GM23338 (cell line): ENCODE measurements around the gene CDKAL1. TPM values are rescaled to one million over a fixed set of nuclear protein-coding genes. Genes with fewer than 3 reads are reported as not detected.
A peak's percentile ranks its signal among the peaks of the same experiment; 100 is the strongest.

Source experiments
- ATAC-seq: fragments of 200-7000 bp; cut with Tn5 transposase; 3 replicates; pipeline ENCODE4 v1.9.1; 2020
- DNase-seq: peaks from one replicate; pipeline ENCODE4 v3.0.0-alpha.2; 2015; ENCODE audit warnings: low spot score
- H2AFZ ChIP-seq: fragments of 200-600 bp; sonication (generic); 2 replicates; pipeline ENCODE4 v1.8.0; 2016; ENCODE audit warnings: antibody characterized with exemption, mild to moderate bottlenecking, moderate library complexity
- H3F3A ChIP-seq: fragments of 200-600 bp; sonication (generic); replicated peaks from 2 replicates; pipeline ENCODE4 v1.8.0; 2017; ENCODE audit warnings: antibody characterized with exemption, mixed run types, low read depth
- H3K27ac ChIP-seq: fragments of 200-600 bp; sonication (generic); 2 replicates; pipeline ENCODE4 v1.6.1; 2016; ENCODE audit warnings: low read depth
- H3K27me3 ChIP-seq: fragments of 200-600 bp; sonication (generic); 2 replicates; pipeline ENCODE4 v1.8.0; 2016; ENCODE audit warnings: mild to moderate bottlenecking, mixed run types, moderate library complexity; ENCODE audit not compliant: insufficient read depth
- H3K36me3 ChIP-seq: fragments of 200-600 bp; sonication (generic); 2 replicates; pipeline ENCODE4 v1.8.0; 2016; ENCODE audit warnings: mild to moderate bottlenecking; ENCODE audit not compliant: insufficient read depth
- H3K4me1 ChIP-seq: fragments of 200-600 bp; sonication (generic); 2 replicates; pipeline ENCODE4 v1.8.0; 2016; ENCODE audit warnings: mild to moderate bottlenecking, moderate library complexity; ENCODE audit not compliant: insufficient read depth
- H3K4me2 ChIP-seq: fragments of 200-600 bp; sonication (generic); 2 replicates; pipeline ENCODE4 v1.7.1; 2017; ENCODE audit warnings: mixed run types
- H3K4me3 ChIP-seq: fragments of 200-600 bp; sonication (generic); 2 replicates; pipeline ENCODE4 v1.6.1; 2016; ENCODE audit warnings: mixed run types
- H3K79me2 ChIP-seq: fragments of 200-600 bp; sonication (generic); replicated peaks from 2 replicates; pipeline ENCODE4 v1.8.0; 2017; ENCODE audit warnings: mild to moderate bottlenecking; ENCODE audit not compliant: insufficient read depth
- H3K9me2 ChIP-seq: fragments of 200-600 bp; sonication (generic); 2 replicates; pipeline ENCODE4 v1.8.0; 2017; ENCODE audit not compliant: insufficient read depth
- H4K20me1 ChIP-seq: fragments of 200-600 bp; sonication (generic); replicated peaks from 2 replicates; pipeline ENCODE4 v1.8.0; 2017; ENCODE audit warnings: mild to moderate bottlenecking; ENCODE audit not compliant: insufficient read depth
- H3K27ac Mint-ChIP-seq: 2 replicates; pipeline ENCODE4 v1.8.0; 2020; ENCODE audit warnings: inconsistent platforms, mild to moderate bottlenecking, moderate library complexity, mixed read lengths
- H3K27me3 Mint-ChIP-seq: 3 replicates; pipeline ENCODE4 v1.8.0; 2022; ENCODE audit warnings: low read depth, mild to moderate bottlenecking, moderate library complexity, mixed read lengths, inconsistent platforms; ENCODE audit not compliant: insufficient read depth, poor library complexity
- H3K36me3 Mint-ChIP-seq: 3 replicates; pipeline ENCODE4 v1.8.0; 2021; ENCODE audit warnings: low read depth, mild to moderate bottlenecking, inconsistent platforms, moderate library complexity, mixed read lengths
- H3K4me1 Mint-ChIP-seq: 3 replicates; pipeline ENCODE4 v1.8.0; 2020; ENCODE audit warnings: mild to moderate bottlenecking, inconsistent platforms, mixed read lengths
- H3K4me3 Mint-ChIP-seq: 3 replicates; pipeline ENCODE4 v1.8.0; 2021; ENCODE audit warnings: moderate library complexity, mild to moderate bottlenecking, inconsistent platforms, mixed read lengths
- H3K9me3 Mint-ChIP-seq: 3 replicates; pipeline ENCODE4 v1.8.0; 2020; ENCODE audit warnings: moderate library complexity, mild to moderate bottlenecking, inconsistent platforms, mixed read lengths
- CREB1 ChIP-seq: fragments of 250-450 bp; sonication (Bioruptor Pico); IDR thresholded peaks from 2 replicates; pipeline ENCODE4 v1.5.0; 2020; ENCODE audit warnings: low read depth, mild to moderate bottlenecking, moderate library complexity
- EZH2 ChIP-seq: fragments of 200-600 bp; sonication (generic); IDR thresholded peaks from one replicate; pipeline ENCODE4 v1.8.0; 2017; ENCODE audit warnings: antibody characterized with exemption, mild to moderate bottlenecking, low read depth; ENCODE audit not compliant: unreplicated experiment
- EZH2phosphoT487 ChIP-seq: fragments of 200-600 bp; sonication (generic); IDR thresholded peaks from one replicate; pipeline ENCODE4 v1.8.1; 2018; ENCODE audit warnings: antibody characterized with exemption; ENCODE audit not compliant: unreplicated experiment
- JUNB ChIP-seq: IDR thresholded peaks from one replicate; pipeline ENCODE4 v1.6.1; 2016; ENCODE audit warnings: antibody characterized with exemption; ENCODE audit not compliant: unreplicated experiment
- NANOG ChIP-seq: IDR thresholded peaks from 2 replicates; pipeline ENCODE4 v1.6.1; 2016; ENCODE audit warnings: antibody characterized with exemption, borderline replicate concordance
- POLR2AphosphoS5 ChIP-seq: IDR thresholded peaks from 2 replicates; pipeline ENCODE4 v1.6.1; 2016; ENCODE audit warnings: antibody characterized with exemption, low read depth
- STAT1 ChIP-seq: IDR thresholded peaks from one replicate; pipeline ENCODE4 v1.6.1; 2016; ENCODE audit warnings: antibody characterized with exemption; ENCODE audit not compliant: unreplicated experiment
- ZNF114 ChIP-seq: fragments of 250-450 bp; sonication (Bioruptor Pico); IDR thresholded peaks from 2 replicates; pipeline ENCODE4 v1.5.0; 2020; ENCODE audit warnings: mild to moderate bottlenecking, moderate library complexity
- ZNF331 ChIP-seq: fragments of 250-450 bp; sonication (Bioruptor Pico); IDR thresholded peaks from 2 replicates; pipeline ENCODE4 v1.5.0; 2020; ENCODE audit warnings: low read depth, mild to moderate bottlenecking, moderate library complexity
- polyA plus RNA-seq: library from polyadenylated mRNA; unstranded; fragments of >200 nt; fragmentation: Nextera tagmentation; extraction: Ambion mirVana; gene quantifications from 2 replicates; pipeline ENCODE4 v1.2.1, GENCODE V29; 2016
- total RNA-seq: library from RNA; depleted of rRNA; stranded (reverse); fragments of >200 nt; shearing (Covaris generic); gene quantifications from 2 replicates; pipeline ENCODE4 v1.2.3, GENCODE V29; 2014
- TF ChIP-seq, protein P1 (sequence below), 2 experiments: fragments of 200-600 bp in 1 of 2; sonication (generic) in 1 of 2; conservative IDR thresholded peaks; 2 replicates each; pipeline versions ENCODE4 v1.5.1 to v1.6.1; 2016 to 2017; ENCODE audit warnings: antibody characterized with exemption in 2 of 2, low read depth in 2 of 2, mild to moderate bottlenecking in 2 of 2, moderate library complexity in 1 of 2
- TF ChIP-seq, protein P2 (sequence below): IDR thresholded peaks from one replicate; pipeline ENCODE4 v1.6.1; 2018; ENCODE audit warnings: antibody characterized with exemption; ENCODE audit not compliant: unreplicated experiment
- TF ChIP-seq, protein P3 (sequence below): IDR thresholded peaks from 2 replicates; pipeline ENCODE4 v1.6.1; 2016; ENCODE audit warnings: antibody characterized with exemption

CDKAL1 gene
- total and polyA plus RNA-seq, 2 experiments from 2014 or later, result 17.8 to 35.0 TPM

DNA sequence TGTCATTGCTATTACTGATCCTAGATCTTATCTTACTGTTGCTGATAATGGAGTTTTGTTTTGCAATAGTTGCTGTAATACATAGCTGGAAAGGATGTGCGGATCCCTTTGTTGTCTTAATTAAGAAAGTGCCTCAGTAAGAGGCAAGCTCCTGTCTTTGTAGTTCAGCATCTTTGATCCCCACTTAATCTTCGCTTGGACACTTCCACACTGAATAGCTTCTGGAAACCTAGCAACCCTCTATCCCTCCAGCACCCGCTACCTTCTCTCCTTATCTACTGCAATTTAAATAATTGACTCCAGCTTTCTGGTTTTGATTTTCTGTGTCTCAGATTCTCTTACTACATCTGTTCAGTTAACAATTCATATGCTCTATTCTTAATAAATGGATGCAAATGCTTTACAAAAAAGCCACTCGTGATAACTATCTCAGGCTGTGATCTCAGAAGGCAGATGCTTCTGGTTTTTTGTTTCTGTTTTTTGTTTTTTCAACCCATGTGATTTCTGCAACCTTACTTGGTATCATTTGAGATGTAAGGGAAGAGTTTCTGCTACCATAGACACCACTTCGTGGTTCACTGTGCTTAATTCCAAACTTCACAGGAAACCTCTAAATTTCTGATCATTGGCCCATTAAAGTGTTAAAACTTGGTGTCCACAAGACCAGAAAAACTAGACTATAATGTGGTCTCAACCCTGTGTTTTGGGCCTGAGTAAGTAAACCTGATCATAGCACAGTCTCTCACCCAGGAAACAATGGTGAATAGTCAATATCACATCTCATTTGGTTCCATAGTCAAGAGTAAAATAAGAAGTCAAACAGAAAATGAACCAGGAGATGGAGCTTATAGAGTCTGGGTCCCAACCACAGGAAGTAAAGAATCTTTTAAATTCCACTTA lies 707.2 kb downstream of the CDKAL1 start:
- H2AFZ ChIP-seq, result no peak overlapping the region
- Mint-ChIP-seq H3K9me3 (peaks cover 16% of the 10 kb centered on the region), H3K36me3 (peaks cover 19% of the 10 kb centered on the region; the same call in 2 of the 3 replicates), H3K4me1 (0 out of 3 replicates have a peak, but pooled peaks cover 3% of the 10 kb centered on the region), H3K27me3 (no peaks in the 10 kb centered on the region), H3K27ac (no peak overlapping the region), H3K4me3 (no peak overlapping the region)
- H3K27me3 ChIP-seq, result no peaks in the 10 kb centered on the region
- peaks cover 3% of the 10 kb centered on the region; the same call in 1 of the 2 replicates for H3K9me2 ChIP-seq
- H3K4me3 ChIP-seq, result no peak overlapping the region
- TF ChIP-seq ZNF331 (no peak), EZH2 (no peak), STAT1 (no peak)
- H3K79me2 ChIP-seq, result no peaks in the 10 kb centered on the region
- H3K4me2 ChIP-seq, result no peak overlapping the region
- no peaks in the 10 kb centered on the region for H4K20me1 ChIP-seq
- H3K27ac ChIP-seq, result no peak overlapping the region
- DNase-seq (no peak), ATAC-seq (no peak)
- H3K4me1 ChIP-seq, result peaks cover 3% of the 10 kb centered on the region; the same call in 1 of the 2 replicates
- H3K36me3 ChIP-seq, result no peaks in the 10 kb centered on the region
- H3F3A ChIP-seq, result no peaks in the 10 kb centered on the region

DNA sequence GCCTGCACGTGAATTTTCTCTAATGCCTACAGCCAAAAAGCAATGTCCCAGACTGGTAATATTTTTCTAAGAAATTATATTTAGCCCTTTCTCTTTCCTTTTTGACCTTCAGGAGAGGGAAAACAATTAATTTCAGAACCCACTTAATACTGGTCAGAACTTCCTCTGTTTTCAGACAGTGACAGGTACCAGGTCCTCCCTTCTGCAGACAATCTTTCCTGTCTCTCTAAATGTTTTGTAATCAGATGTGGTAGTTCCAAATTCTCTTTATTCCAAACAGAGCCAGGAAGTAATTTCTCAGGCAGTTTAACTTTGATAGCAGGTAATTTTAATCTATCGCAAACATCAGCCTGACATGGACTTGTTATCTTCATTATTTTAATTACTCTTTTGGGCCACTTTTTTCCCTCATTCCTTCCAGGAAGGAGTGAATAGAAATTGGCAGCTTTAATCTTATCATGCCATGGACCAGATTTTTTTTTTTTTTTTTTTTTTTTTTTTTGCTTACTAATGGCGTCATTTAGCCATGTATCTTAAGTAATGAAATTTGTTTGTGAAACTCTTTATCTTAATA lies 710.7 kb downstream of the CDKAL1 start:
- Histone ChIP-seq H2AFZ (no peak overlapping the region), H3K4me2 (no peak overlapping the region), H3K79me2 (no peaks in the 10 kb centered on the region), H3K4me1 (no peaks in the 10 kb centered on the region; the same call in 1 of the 2 replicates), H3K27ac (0 out of 2 replicates have a peak overlapping the region, but pooled peaks have one; percentile 7), H3K4me3 (no peak overlapping the region), H3K9me2 (no peaks in the 10 kb centered on the region; the same call in 1 of the 2 replicates), H3F3A (no peaks in the 10 kb centered on the region), H3K27me3 (no peaks in the 10 kb centered on the region), H3K36me3 (no peaks in the 10 kb centered on the region), H4K20me1 (no peaks in the 10 kb centered on the region)
- DNase-seq, result no peak
- Mint-ChIP-seq H3K9me3 (peaks cover 3% of the 10 kb centered on the region; the same call in 1 of the 3 replicates), H3K36me3 (peaks cover 4% of the 10 kb centered on the region; the same call in 1 of the 3 replicates), H3K27me3 (no peaks in the 10 kb centered on the region), H3K4me1 (0 out of 3 replicates have a peak, but pooled peaks cover 2% of the 10 kb centered on the region), H3K4me3 (no peak overlapping the region), H3K27ac (peak overlapping the region; percentile 28; the same call in 1 of the 2 replicates)
- ATAC-seq, result no peak
- TF ChIP-seq, protein P1, sequence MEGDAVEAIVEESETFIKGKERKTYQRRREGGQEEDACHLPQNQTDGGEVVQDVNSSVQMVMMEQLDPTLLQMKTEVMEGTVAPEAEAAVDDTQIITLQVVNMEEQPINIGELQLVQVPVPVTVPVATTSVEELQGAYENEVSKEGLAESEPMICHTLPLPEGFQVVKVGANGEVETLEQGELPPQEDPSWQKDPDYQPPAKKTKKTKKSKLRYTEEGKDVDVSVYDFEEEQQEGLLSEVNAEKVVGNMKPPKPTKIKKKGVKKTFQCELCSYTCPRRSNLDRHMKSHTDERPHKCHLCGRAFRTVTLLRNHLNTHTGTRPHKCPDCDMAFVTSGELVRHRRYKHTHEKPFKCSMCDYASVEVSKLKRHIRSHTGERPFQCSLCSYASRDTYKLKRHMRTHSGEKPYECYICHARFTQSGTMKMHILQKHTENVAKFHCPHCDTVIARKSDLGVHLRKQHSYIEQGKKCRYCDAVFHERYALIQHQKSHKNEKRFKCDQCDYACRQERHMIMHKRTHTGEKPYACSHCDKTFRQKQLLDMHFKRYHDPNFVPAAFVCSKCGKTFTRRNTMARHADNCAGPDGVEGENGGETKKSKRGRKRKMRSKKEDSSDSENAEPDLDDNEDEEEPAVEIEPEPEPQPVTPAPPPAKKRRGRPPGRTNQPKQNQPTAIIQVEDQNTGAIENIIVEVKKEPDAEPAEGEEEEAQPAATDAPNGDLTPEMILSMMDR (conservative IDR thresholded peaks at IDR 0.05; ENCODE audit: low read depth in 2 of 2), result no peak
- TF ChIP-seq POLR2AphosphoS5 (no peak), ZNF114 (CRISPR knock-in tag) (no peak), JUNB (no peak), CREB1 (no peak), ZNF331 (no peak), STAT1 (no peak), EZH2 (no peak), NANOG (no peak), EZH2phosphoT487 (no peak)
- TF ChIP-seq, protein P2, sequence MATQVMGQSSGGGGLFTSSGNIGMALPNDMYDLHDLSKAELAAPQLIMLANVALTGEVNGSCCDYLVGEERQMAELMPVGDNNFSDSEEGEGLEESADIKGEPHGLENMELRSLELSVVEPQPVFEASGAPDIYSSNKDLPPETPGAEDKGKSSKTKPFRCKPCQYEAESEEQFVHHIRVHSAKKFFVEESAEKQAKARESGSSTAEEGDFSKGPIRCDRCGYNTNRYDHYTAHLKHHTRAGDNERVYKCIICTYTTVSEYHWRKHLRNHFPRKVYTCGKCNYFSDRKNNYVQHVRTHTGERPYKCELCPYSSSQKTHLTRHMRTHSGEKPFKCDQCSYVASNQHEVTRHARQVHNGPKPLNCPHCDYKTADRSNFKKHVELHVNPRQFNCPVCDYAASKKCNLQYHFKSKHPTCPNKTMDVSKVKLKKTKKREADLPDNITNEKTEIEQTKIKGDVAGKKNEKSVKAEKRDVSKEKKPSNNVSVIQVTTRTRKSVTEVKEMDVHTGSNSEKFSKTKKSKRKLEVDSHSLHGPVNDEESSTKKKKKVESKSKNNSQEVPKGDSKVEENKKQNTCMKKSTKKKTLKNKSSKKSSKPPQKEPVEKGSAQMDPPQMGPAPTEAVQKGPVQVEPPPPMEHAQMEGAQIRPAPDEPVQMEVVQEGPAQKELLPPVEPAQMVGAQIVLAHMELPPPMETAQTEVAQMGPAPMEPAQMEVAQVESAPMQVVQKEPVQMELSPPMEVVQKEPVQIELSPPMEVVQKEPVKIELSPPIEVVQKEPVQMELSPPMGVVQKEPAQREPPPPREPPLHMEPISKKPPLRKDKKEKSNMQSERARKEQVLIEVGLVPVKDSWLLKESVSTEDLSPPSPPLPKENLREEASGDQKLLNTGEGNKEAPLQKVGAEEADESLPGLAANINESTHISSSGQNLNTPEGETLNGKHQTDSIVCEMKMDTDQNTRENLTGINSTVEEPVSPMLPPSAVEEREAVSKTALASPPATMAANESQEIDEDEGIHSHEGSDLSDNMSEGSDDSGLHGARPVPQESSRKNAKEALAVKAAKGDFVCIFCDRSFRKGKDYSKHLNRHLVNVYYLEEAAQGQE, result no peak
- TF ChIP-seq, protein P3, sequence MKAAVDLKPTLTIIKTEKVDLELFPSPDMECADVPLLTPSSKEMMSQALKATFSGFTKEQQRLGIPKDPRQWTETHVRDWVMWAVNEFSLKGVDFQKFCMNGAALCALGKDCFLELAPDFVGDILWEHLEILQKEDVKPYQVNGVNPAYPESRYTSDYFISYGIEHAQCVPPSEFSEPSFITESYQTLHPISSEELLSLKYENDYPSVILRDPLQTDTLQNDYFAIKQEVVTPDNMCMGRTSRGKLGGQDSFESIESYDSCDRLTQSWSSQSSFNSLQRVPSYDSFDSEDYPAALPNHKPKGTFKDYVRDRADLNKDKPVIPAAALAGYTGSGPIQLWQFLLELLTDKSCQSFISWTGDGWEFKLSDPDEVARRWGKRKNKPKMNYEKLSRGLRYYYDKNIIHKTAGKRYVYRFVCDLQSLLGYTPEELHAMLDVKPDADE, result no peak
